ES-I3 (cell line): ENCODE measurements around the gene HINT2.

Source experiments
- H3K36me3 ChIP-seq: 2 replicates; pipeline ENCODE4 v1.6.1; 2013; ENCODE audit warnings: mild to moderate bottlenecking, low read length, control low read depth, moderate library complexity; ENCODE audit not compliant: insufficient read depth
- H3K4me1 ChIP-seq: 2 replicates; pipeline ENCODE4 v1.6.1; 2013; ENCODE audit warnings: mild to moderate bottlenecking, control low read depth, low read length; ENCODE audit not compliant: insufficient read depth
- H3K9ac ChIP-seq: 2 replicates; pipeline ENCODE4 v1.6.1; 2013; ENCODE audit warnings: low read depth, mild to moderate bottlenecking, low read length, moderate library complexity
- H3K9me3 ChIP-seq: 2 replicates; pipeline ENCODE4 v1.6.1; 2013; ENCODE audit warnings: mild to moderate bottlenecking, low read length, moderate library complexity; ENCODE audit not compliant: control insufficient read depth, insufficient read depth

The HINT2 gene

GRCh38 chr9:35790385-35791296 lies 24.2 kb downstream of the HINT2 start:
- Histone ChIP-seq H3K9ac (peak overlapping the region; percentile 38), H3K4me1 (peaks cover 4% of the 10 kb centered on the region; the same call in 1 of the 2 replicates), H3K36me3 (no peaks in the 10 kb centered on the region), H3K9me3 (no peaks in the 10 kb centered on the region)

GRCh38 chr9:35790025-35790384 lies 24.8 kb downstream of the HINT2 start:
- H3K4me1 ChIP-seq, result peaks cover 4% of the 10 kb centered on the region; the same call in 1 of the 2 replicates
- no peak overlapping the region for H3K9ac ChIP-seq
- no peaks in the 10 kb centered on the region; the same call in 1 of the 2 replicates for H3K9me3 ChIP-seq
- no peaks in the 10 kb centered on the region for H3K36me3 ChIP-seq

- Histone ChIP-seq H3K36me3 (no peaks in the 10 kb centered on the region), H3K4me1 (peaks cover 4% of the 10 kb centered on the region; the same call in 1 of the 2 replicates), H3K9ac (no peak overlapping the region), H3K9me3 (no peaks in the 10 kb centered on the region; the same call in 1 of the 2 replicates)
Measured at GRCh38 chr9:35789541-35789940, 25.3 kb downstream of the HINT2 start.

GRCh38 chr9:35783418-35783817 lies 31.4 kb downstream of the HINT2 start:
- Histone ChIP-seq H3K4me1 (no peaks in the 10 kb centered on the region), H3K36me3 (no peaks in the 10 kb centered on the region), H3K9me3 (no peaks in the 10 kb centered on the region; the same call in 1 of the 2 replicates), H3K9ac (no peak overlapping the region)

GRCh38 chr9:35781066-35781465 lies 33.8 kb downstream of the HINT2 start:
- peaks cover 1% of the 10 kb centered on the region; the same call in 1 of the 2 replicates for H3K4me1 ChIP-seq
- no peak overlapping the region for H3K9ac ChIP-seq
- no peaks in the 10 kb centered on the region for H3K36me3 ChIP-seq
- H3K9me3 ChIP-seq, result no peaks in the 10 kb centered on the region; the same call in 1 of the 2 replicates

GRCh38 chr9:35778496-35778895 lies 36.3 kb downstream of the HINT2 start:
- Histone ChIP-seq H3K4me1 (peaks cover 14% of the 10 kb centered on the region; the same call in 1 of the 2 replicates), H3K9ac (no peak overlapping the region), H3K9me3 (no peaks in the 10 kb centered on the region), H3K36me3 (no peaks in the 10 kb centered on the region)

- Histone ChIP-seq H3K4me1 (peaks cover 14% of the 10 kb centered on the region; the same call in 1 of the 2 replicates), H3K9ac (no peak overlapping the region), H3K9me3 (no peaks in the 10 kb centered on the region), H3K36me3 (no peaks in the 10 kb centered on the region)
Measured at GRCh38 chr9:35776018-35776417, 38.8 kb downstream of the HINT2 start.

- Histone ChIP-seq H3K36me3 (no peaks in the 10 kb centered on the region), H3K9me3 (no peaks in the 10 kb centered on the region), H3K4me1 (peaks cover 14% of the 10 kb centered on the region; the same call in 1 of the 2 replicates), H3K9ac (no peak overlapping the region)
Measured at GRCh38 chr9:35774907-35775635, 39.8 kb downstream of the HINT2 start.

GRCh38 chr9:35771943-35772342 lies 42.9 kb downstream of the HINT2 start:
- no peak overlapping the region for H3K9ac ChIP-seq
- H3K9me3 ChIP-seq, result no peaks in the 10 kb centered on the region
- H3K36me3 ChIP-seq, result no peaks in the 10 kb centered on the region
- H3K4me1 ChIP-seq, result peaks cover 14% of the 10 kb centered on the region; the same call in 1 of the 2 replicates

GRCh38 chr9:35771534-35771933 lies 43.3 kb downstream of the HINT2 start:
- H3K36me3 ChIP-seq, result no peaks in the 10 kb centered on the region
- no peak overlapping the region for H3K9ac ChIP-seq
- H3K4me1 ChIP-seq, result peaks cover 14% of the 10 kb centered on the region; the same call in 1 of the 2 replicates
- no peaks in the 10 kb centered on the region for H3K9me3 ChIP-seq

GRCh38 chr9:35771075-35771433 lies 43.8 kb downstream of the HINT2 start:
- Histone ChIP-seq H3K4me1 (peaks cover 12% of the 10 kb centered on the region; the same call in 1 of the 2 replicates), H3K9me3 (no peaks in the 10 kb centered on the region), H3K9ac (no peak overlapping the region), H3K36me3 (no peaks in the 10 kb centered on the region)

- H3K4me1 ChIP-seq, result no peaks in the 10 kb centered on the region
- H3K9ac ChIP-seq, result no peak overlapping the region
- no peaks in the 10 kb centered on the region for H3K36me3 ChIP-seq
- H3K9me3 ChIP-seq, result no peaks in the 10 kb centered on the region
Measured at GRCh38 chr9:35769763-35770162, 45.1 kb downstream of the HINT2 start.

- Histone ChIP-seq H3K4me1 (no peaks in the 10 kb centered on the region), H3K36me3 (no peaks in the 10 kb centered on the region), H3K9ac (no peak overlapping the region), H3K9me3 (no peaks in the 10 kb centered on the region)
Measured at GRCh38 chr9:35767458-35767857, 47.4 kb downstream of the HINT2 start.

- Histone ChIP-seq H3K36me3 (no peaks in the 10 kb centered on the region), H3K4me1 (no peaks in the 10 kb centered on the region), H3K9ac (no peak overlapping the region), H3K9me3 (no peaks in the 10 kb centered on the region)
Measured at GRCh38 chr9:35766997-35767396, 47.8 kb downstream of the HINT2 start.
